Left cardiac atrium (tissue), 4 donors: ENCODE data around the gene CDK6. TPM values are rescaled to one million over a fixed set of nuclear protein-coding genes. Genes with fewer than 3 reads are reported as not detected.
"Not testable (repeated sequence)": the region's sequence is repeated elsewhere in the genome, so short reads cannot be mapped to it uniquely, and the experiment has no call there.

Source experiments
- ATAC-seq, 2 donors: fragments of 200-7000 bp; cut with Tn5 transposase; one replicate each; pipeline ENCODE4 v1.9.1; 2020; ENCODE audit warnings: mild to moderate bottlenecking in 2 of 2, moderate library complexity in 2 of 2
- DNase-seq: peaks from one replicate; pipeline ENCODE4 v3.0.0-alpha.2; 2020
- intact Hi-C, 2 donors: fragments of 100-400 bp; cut with DNase I; formaldehyde crosslinking; loops; one replicate each; pipeline versions ENCODE4 v1.14.1 to v1.15.1; 2022 to 2023
- total RNA-seq, 2 donors: library from RNA; stranded (reverse); fragmentation: NEBNext Ultra II Directional; extraction: Animal tissue kit (Norgen Biotek cat#: 25700); gene quantifications; one replicate each; pipeline ENCODE4 v1.2.1, GENCODE V29; 2021
- donor health status: DM: no; HTN: yes; CAD: no.
- donor health status: DM: no; HTN: yes; CAD: no; lungs with severe emphysema.
- donor health status: DM: yes; HTN: yes; CAD: no.
- donor health status: Dilated cardiomyopathy.

Gene CDK6
- total RNA-seq, 2 donors from 2014 or later = 12.9 to 13.9 TPM

DNA sequence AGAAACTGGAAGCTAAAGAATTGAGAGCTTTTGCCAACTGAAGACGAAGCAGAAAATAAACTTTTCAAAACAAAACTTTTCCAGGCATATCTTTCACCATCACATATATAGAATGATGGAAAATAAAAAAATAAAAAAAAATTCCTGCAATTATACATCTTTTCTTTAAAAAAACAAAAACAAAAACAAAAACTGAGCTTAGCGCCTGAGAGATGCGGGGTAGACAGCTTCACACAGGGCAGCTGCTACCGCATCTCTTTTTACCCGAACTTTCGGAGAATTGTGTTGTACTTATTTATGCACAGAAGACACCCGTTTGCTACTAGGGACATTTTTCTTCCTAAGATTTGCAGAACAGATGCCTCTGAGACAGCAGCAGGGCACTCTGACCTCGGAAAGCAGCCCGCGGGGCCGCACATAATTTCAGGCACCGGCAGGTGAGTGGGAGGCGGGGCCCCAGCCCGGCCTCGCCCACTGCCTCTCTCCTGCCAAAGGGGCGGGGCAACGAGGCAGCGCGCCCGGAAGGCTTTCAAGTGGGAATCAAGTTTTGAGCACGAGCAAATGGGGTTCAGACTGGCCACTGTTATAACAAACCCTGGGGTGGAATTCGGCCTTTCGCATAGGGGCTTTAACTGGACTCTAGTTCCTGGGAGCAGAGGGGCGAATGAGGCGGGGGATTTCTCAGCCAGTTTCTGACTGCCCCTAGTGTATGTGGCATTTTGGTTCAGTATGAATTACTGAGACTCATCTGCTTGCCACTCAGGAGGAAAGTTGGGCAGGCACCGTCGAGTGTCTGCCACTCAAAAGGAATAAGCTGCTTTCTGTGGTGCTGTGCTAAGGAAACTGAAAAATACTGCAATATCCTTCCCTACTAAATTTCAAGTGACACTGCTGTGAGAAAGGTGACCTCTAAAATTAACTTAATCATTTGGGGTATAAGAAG is 227.7 kb downstream of the CDK6 start:
- ATAC-seq (peak; percentile 23 to 62), DNase-seq (peak; percentile 31)
- intact Hi-C loops = no loop called here

DNA sequence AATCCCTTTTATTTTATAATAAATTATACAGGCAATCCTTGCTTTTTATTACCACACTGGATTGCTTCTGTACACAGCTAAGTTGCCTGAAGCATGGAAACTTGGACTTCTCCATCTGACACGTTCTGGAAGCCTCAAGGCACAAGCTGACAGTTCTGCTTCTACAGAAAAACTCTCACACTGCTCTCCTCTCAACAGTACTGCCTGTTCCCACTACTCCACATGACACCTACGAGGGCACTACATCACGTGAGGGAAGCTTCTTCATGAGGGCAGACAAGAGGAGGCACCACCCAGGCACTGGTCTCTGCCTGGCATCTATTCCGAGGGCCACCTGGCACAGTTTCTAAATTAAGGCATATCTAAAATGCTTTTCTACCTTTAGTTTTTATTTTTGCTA is 229.4 kb downstream of the CDK6 start:
- ATAC-seq (peak in 1 of 2 donors; percentile 54), DNase-seq (no peak)
- intact Hi-C loops = no loop called here

DNA sequence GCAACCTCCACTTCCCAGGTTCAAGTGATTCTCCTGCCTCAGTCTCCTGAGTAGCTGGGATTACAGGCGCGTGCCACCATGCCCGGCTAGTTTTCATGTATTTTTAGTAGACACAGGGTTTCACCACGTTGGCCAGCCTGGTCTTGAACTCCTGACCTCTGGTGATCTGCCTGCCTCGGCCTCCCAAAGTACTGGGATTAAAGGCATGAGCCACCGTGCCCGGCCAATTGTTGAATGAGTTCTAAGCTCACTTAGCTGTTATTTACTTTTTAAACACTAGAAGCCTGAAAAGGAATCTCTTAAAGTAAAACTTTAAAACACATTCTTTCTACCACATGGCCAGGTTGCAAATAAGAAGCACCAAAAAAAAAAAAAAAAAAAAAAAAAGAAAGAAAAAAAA is 231.9 kb downstream of the CDK6 start:
- DNase-seq, intact Hi-C loops, ATAC-seq: not testable (repeated sequence)

DNA sequence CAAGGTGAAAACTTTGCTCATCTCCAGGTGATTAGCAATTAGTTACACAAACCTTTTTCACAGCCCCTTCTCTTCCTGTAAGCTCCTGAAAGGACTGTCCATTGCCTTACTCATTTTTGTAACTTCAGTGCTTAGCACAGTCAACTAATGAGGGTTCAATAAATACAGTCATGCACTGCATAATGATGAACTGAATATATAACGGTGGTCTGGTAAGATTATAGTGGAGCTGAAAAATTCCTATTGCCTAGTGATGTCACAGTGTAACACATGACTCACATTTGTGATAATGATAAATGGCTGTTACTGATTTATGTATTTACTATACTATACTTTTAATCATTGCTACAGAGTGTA is 233.3 kb downstream of the CDK6 start:
- ATAC-seq = no peak
- intact Hi-C loops = no loop called here
- no peak for DNase-seq

DNA sequence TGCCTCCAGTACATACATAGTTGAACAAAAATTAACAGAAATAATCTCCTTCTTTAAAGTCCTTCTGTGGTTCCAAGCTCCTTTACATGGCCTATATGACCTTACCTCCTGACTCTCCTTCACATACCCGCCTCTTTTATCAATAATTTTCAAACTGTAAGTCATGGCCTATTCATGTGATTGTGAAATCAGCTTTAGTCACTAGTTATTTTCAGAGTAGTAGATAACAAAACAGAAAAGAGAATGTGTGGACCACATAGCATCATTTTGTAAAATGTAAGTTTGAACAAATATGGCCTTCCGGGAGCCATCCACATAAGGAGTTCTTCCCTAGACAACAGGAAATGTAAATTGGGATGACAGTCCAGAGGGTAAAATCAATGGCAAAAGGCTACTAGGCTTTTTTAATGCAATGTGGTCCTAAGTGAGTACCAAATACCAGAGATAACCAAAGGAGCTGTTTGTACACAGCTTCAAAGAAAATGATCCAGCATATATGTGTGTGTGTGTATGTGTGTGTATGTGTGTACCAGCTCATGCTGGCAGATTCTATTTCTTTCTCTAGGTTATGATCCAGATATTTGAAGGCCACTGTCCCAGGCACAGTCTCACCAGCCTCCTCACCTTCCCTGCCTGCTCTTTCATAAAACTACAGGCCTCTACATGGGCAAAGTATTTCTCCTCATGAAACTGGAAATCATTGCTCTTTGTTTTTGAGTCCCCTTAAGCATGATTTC is 233.9 kb downstream of the CDK6 start:
- ATAC-seq = no peak
- intact Hi-C loops = no loop called here
- DNase-seq = no peak

DNA sequence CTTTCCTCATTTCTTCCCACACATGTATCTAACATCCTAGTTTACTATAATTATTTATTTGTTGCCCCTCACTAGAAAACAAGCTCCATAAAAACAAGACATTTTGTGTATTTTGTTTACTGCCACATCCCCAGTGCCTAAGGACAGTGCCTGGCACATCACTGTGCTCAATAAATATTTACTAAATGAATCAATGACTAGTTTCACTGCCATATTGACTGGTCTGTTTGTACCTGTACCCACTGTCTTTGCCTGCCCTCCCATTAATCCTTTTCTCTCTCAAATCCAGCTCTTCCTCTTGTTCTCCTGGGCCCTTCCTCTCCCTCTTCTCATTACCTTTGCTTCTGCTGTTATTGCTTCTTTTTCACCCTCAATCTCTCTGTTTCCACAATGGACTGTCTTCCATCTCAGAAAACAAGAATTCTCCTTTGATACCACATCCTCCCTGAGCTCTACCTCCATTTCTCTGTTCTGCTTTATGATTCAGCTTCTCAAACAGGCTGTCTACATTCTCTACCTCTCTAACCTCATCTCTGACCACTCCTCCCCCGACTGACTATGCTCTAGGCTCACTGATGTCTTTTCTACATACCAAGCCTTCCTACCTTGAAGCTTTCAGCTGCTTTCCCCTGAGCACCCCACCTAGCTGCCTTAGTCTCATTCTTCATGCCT is 237.9 kb downstream of the CDK6 start:
- ATAC-seq = no peak
- DNase-seq = no peak
- intact Hi-C loops = no loop called here

DNA sequence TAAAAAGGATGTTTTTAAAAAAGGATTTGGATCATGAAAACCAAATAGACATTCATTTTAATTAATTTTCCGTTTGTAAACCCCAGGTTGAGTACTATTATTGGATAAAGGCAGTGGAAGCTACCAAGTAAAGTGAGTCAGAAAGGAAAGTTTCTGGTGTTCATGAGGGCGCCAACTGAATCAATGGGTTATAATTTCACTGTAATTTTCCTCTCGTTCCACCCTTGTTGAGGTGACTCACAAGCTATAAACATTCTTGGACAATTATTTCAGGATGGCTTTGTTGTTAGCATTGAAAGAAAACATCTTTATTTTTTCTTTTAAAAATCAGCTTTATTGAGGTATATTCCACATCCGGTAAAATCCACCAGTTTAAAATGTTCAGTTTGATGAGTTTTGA is 241.1 kb downstream of the CDK6 start:
- intact Hi-C loops = no loop called here
- DNase-seq (no peak), ATAC-seq (no peak)

DNA sequence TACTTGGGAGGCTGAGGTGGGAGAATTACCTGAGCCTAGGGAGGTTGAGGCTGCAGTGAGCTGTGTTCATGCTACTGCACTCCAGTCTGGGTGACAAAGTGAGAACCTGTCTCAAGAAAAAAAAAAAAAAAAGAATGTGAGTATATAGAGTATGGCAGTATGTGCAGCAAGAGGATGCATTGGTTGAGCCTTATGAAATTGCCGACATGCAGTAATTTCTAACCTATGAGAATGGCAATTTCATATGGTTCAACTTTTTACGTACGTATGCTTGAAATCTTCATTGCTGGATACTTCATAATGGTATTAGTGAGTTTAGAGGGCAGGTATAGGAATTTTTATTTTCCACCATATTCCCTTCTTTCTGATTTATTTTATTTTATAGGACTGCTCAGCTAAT is 241.6 kb downstream of the CDK6 start:
- no peak for ATAC-seq
- DNase-seq = no peak
- intact Hi-C loops = no loop called here

DNA sequence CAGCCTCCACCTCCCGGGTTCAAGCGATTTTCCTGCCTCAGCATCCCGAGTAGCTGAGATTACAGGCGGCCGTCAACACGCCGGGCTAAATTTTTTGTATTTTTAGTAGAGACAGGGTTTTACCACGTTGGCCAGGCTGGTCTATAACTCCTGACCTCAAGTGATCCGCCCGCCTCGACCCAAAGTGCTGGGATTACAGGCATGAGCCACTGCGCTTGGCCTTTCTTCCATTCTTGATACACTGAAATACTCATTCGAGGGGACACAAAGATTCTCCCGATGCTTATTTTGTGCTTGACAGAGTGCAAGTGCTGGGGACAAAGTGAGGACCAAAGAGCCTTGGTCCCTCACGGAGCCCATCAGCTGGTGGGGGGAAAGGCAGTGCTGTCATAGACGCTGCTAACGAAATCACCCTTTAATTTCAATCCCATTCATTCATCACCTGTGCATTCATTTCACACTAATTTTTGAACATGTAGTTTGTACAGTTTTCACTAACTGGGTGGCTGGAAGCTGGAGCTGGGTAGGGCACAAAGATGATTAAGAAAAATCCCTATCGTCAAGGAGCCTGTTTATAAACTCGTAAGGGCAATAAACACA is 245.6 kb downstream of the CDK6 start:
- ATAC-seq (no peak), DNase-seq (no peak)
- intact Hi-C loops = no loop called here

DNA sequence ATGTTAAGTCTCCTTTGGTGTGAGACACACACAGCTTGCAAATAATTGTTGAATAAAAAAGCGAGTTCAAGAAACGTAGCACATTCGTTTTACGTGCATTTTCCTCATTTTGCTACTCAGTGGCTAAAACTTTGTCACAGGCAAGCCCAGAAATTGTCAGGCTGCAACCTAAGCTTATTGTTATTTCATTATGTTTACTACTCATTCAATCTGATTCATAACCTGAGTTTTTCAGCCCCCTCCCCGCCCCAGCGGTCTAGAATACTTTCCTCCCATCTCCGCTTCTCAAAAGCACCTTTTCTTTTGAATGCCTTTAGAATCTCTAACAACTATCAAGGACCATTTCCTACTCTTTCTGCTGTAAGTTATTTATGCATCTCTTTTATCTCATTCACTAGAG is 247.3 kb downstream of the CDK6 start:
- ATAC-seq (no peak), DNase-seq (no peak)
- intact Hi-C loops = loop anchor here in 1 of 2 donors (10.0 kb wide), 1 partner anchor 64 kb away; the partner anchor contains the start of genes PEX1 and RBM48

DNA sequence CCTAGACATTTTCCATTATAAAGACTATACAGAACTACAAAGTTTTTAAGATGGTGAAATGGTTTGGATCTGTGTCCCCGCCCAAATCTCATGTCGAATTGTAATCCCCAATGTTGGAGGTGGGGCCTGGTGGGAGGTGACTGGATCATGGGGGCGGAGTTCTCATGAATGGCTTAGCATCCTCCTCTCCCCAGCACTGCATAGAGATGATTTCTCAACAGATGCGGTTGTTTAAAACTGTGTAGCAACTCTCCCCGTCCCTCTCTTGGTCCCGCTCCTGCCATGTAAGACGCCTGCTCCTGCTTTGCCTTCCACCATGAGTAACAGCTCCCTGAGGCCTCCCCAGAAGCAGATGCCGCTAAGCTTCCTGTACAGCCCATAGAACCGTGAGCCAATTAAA is 247.8 kb downstream of the CDK6 start:
- intact Hi-C loops = loop anchor here in 1 of 2 donors (10.0 kb wide), 1 partner anchor 64 kb away; the partner anchor contains the start of genes PEX1 and RBM48
- ATAC-seq = no peak
- DNase-seq = no peak

DNA sequence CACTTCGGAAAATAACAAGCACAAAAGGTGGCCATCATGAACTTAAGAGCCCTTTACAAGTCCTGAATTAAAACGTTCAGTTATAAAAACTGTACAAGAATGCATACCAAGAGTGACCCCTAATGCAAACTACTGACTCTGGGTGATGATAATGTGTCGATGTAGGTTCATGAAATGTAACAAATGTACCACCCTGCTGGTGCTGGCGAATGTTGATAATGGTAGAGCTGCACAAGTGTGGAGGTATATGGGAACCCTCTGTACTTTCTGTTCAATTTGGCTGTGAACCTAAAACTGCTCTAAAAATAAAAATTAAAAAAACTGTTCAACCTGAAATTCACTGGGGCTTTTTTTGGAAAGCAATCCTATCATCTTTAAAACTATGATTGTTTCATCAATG is 249.5 kb downstream of the CDK6 start:
- intact Hi-C loops = loop anchor here in 1 of 2 donors (10.0 kb wide), 1 partner anchor 62 kb away; the partner anchor contains the start of genes PEX1 and RBM48
- ATAC-seq (no peak), DNase-seq (no peak)

DNA sequence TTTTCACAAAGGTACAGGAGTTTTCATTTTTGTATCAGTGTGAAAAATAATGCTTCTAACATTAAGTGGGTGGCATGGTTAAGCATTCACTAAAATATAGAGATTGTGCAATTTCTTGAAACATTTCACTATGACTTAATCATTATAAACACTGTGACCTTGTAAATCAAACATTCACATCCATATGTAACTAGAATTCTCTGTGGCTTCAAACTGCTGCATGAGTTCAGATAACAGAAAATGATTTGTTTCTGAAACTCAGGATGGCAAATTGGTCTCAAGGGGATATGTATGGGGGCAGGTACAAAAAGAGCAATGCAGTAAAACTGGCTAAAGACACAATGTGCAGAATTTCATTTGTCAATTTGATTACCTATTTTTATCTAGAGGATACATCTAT is 250.0 kb downstream of the CDK6 start:
- intact Hi-C loops = loop anchor here in 1 of 2 donors (10.0 kb wide), 1 partner anchor 62 kb away; the partner anchor contains the start of genes PEX1 and RBM48
- ATAC-seq (no peak), DNase-seq (no peak)

DNA sequence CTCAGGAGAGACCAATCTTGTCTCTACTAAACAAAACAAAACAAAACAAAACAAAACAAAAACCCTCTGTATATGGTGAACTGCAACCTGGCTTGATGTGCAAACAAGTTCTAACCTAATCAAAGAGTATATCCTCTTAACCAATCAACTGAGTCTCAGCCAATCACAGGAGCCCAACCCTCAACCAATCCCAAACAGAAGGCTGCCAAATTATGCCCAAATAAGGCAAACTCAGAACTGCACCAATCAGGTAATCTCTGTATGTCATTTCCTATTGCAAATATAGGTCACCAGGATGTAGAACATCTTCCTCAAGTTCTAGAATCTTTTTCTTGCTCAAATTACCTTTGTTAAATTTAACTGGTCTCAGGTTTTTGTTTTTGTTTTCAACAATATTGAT is 251.4 kb downstream of the CDK6 start:
- intact Hi-C loops = loop anchor here in 1 of 2 donors (10.0 kb wide), 1 partner anchor 60 kb away; the partner anchor contains the start of genes PEX1 and RBM48
- no peak for ATAC-seq
- DNase-seq = no peak

DNA sequence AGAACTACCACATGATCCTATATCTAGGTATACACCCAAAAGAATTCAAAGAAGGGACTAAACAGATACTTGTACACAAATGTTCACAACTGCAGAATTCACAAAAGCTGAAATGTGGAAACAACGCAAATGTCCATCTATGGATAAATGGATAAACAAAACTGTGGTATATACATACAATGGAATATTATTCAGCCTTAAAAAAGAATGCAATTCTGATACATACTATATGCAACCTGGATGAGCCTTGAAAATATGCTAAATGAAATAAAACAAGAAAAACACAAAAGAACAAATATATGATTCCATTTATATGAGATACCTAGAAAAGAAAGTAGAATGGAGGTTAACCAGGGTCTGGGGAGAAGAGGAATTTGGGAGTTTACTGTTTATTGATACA is 253.4 kb downstream of the CDK6 start:
- DNase-seq (no peak), ATAC-seq (no peak)
- intact Hi-C loops = loop anchor here in 1 of 2 donors (10.0 kb wide), 1 partner anchor 58 kb away; the partner anchor contains the start of genes PEX1 and RBM48

DNA sequence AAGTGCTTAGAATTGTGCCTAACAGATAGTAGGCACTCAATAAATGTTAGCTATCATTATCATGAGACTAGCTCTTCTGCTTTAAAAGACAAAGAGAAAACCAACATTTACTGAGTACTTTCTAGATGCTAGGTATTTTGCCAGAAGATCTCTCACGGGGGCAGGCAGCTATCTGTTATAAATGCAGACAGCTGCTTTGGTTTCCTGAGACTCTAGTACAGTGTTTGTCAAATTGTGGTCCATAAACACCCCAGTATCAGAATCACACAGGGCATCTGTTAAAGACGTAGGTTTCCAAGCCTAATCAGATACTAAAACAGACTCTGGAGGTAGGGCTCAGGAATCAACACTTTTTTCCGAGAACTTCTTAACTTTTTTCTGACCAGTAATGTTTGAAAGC is 260.1 kb downstream of the CDK6 start:
- intact Hi-C loops = no loop called here
- no peak for DNase-seq
- ATAC-seq = no peak

DNA sequence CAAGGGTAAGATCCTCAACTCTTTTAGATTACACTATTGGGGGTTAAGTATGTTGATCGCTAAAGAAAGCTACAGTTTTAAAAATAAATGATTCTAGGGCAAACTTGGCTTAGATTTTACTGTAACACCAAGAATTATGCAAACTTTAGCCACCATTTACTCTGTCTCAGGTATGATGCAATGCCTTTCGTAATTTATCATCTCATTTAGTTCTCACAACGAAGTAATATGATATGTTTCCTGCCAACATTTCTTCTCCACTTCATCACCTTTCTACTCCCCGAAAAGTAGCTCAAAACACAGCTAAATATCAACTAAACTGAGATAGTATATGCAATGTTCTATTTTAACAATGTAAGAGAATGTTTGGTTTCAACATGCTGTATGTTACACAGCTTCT is 267.2 kb downstream of the CDK6 start:
- intact Hi-C loops = no loop called here
- DNase-seq = no peak
- peak in 1 of 2 donors; percentile 70 for ATAC-seq

DNA sequence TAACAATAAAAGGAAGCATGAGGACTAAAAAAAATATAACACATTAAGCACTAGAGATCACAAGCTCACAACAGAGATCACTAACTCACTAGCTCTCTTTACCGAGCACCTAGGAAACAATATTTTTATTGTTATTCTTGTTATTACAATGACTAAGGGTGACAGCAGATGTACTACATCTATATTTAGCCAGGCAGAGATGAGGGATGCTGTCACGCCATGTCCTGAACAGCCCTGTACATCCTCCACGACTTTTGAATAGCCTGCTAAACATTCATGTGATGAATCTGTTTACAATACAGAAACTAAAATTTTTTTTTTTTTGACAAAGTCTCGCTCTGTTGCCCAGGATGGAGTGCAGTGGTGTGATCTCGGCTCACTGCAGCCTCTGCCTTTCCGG is 268.9 kb downstream of the CDK6 start:
- intact Hi-C loops = no loop called here
- DNase-seq (no peak), ATAC-seq (no peak)

DNA sequence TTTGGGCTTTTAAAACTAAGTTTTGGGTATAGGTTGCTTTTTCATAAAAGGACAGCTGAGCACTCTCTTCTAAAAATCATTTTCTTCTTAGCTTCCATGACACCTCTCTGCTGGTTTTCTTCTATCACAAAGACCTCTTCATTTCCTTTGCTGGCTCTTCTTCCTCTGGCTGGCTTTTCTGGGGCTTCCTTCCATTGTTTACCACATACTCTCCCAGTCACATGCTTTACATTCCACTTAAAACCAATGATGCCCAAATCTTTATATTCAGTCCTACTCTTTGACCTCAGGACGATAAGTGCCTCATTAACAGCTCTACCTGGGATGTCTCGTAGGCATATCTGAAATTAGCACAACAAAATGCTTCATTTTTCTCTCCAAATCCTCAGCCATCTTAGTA is 273.0 kb downstream of the CDK6 start:
- DNase-seq = no peak
- ATAC-seq = no peak
- intact Hi-C loops = no loop called here
